Superior temporal gyrus (tissue), 1 donor: ENCODE data around the gene TRAPPC12.
"Not testable (repeated sequence)": the region's sequence is repeated elsewhere in the genome, so short reads cannot be mapped to it uniquely, and the experiment has no call there.

Experiments used
- DNase-seq: peaks from one replicate; pipeline ENCODE4 v3.0.0-alpha.2; 2016; ENCODE audit errors: extremely low spot score

TRAPPC12 gene

DNA sequence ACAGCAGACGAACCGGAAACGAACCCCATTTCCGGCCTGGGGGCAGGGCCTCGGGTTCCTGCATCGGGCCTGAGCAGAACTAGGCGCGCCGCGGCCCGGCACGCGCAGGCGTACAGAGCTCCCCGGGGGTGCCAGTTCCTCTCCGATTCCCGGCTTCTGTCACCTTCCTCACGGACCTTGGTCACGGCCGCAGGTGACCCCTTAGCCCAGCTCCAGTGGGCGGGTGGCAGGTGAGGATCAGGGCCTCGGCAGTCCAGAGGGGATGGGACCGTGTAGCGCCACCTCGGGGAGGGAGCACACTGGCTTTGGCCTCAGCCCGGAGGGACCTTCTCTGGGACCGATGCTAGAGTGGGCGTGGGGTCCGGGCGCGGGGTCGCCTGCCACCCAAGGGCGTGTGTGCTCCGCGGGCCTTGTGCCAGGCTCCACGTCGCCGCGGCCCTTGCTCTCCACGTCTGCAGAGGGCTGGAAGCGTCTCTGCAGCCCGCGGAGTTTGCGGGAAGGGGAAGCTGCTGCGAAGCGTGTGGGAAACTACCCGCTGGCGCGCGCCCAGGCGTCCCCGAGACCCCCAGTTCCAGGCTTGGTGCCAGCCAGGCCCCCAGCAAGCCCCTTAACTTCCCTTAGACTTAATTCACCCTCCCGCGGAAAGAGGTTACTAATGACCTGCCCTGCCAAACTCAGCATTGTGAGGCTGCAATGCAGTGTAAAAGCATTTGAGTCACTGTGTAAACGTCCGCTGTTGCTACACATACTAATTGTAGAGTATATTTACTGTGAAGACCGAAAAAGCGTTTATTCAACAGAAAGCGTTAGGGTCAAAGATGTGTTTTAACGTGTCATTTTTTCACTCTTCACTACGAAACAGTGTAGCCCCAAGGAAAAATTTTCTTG is at the start of gene TRAPPC12:
Gene TRAPPC12 (plus strand): TSS at position 48 of the 888 bp plus-strand sequence. CDS start 7,930 bp downstream, outside the sequence.
- peak; percentile 94 for DNase-seq

DNA sequence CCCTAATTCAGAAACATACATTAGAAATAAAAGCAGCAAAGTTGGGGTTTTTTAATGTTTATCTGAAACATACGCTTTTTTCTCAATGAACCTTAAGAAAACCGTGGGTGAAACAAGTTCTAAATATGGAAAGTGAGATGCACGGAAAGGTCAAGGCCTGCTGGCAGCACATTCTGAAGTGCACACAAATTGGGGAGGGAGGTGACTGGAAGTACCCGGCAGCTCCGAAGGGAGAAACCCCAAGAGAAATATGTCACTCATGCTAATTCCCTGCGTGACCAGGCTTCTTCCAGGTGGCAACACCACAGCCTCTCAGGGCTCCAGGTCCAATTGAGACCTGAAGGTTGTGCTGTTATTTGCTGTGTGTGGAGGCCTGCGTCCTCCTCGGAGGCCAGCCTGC is 47.4 kb upstream of the TRAPPC12 start:
- DNase-seq, result no peak

DNA sequence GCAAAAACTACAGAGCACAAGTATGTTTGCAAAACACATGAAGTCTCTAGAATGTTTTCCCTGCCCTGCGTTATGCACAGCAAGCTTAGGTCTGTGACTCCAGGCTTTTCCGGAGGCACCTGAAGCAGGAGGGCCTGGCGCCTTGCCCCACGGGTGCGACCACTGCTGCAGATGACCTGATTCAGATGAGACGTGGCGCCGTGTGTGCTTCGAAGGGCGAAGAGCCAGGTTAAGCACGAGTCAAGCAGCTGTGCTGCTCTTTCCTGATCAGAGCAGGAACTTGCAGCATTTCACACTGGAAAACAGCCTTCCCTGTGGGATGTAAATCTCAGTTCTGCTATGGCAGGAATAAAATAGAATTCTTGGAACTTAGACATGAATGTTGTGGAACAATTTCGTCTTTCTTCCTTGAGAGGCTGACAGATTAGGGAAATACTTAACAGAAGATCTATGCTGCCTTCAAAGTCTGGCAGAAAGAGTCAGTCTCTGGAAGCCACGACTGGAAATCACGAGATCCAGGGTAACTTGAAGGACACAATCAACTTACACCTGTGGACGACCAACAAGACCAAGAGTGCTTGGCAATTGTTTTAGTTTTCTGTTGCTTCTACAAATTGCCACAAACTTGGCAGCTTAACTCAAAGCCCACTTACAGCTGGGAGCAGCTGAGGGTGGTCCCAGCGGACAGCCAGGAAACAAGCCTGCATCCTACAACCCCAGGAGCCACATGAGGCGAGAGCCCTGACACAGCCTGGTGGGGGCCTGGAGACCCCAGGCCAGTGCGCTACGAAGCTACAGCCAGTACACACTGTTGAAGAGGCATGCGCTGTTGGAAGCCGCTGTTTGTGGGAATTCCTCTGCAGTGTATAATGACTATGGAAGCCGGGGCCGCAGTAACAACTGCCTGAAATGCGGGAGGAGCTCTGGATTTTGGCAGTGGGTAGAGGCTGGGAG is 44.8 kb upstream of the TRAPPC12 start:
- no peak for DNase-seq

DNA sequence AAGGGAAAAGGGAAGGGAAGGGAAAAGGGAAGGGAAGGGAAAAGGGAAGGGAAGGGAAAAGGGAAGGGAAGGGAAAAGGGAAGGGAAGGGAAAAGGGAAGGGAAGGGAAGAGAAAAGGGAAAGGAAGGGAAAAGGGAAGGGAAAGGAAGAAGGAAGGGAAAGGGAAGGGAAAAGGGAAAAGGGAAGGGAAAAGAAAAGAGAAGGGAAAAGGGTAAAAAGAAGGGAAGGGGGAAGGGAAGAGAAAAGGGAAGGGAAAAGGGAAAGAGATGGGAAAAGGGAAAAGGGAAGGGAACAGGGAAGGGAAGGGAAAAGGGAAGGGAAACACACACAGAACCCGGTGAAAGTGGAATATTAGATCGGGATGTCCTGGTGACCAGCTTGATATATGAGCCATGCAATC is 42.6 kb upstream of the TRAPPC12 start:
- no peak for DNase-seq

DNA sequence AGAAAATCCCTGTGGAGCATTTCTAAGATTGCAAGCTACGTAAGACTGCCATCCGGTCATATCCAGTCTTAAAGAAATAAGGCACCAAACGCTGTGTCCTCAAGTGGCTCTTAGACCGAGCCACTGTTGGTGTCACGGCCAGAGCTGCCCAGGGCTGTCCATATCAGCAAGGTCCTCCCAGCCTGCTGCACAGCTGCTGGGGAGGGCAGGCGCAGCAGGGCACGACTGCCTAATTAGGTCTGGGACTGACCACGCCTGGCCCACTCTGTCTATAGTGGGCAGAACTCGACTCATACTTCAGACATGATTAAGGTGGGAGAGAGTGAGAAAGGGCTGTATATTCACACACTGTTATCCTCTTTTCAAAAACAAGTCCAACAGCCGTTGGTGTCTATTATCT is 41.2 kb upstream of the TRAPPC12 start:
- no peak for DNase-seq

DNA sequence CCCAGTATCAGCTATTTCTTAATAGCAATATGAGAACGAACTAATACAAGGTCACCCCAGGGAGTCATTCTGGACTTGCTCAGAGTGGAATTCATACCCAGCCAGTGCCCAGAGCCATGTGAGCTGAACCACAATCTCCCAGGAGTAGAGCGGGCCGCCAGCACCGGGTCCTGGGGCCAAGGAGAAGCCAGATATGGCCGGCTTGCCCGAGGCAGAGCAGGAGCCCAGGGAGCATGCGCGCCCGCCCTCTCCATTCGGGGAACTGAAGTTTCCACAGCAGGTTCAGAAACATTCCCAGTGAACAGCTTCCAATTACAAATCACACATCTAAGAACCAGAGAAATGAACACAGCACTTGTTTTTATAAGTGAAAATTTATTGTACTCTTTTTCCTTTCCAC is 39.4 kb upstream of the TRAPPC12 start:
- DNase-seq, result no peak

DNA sequence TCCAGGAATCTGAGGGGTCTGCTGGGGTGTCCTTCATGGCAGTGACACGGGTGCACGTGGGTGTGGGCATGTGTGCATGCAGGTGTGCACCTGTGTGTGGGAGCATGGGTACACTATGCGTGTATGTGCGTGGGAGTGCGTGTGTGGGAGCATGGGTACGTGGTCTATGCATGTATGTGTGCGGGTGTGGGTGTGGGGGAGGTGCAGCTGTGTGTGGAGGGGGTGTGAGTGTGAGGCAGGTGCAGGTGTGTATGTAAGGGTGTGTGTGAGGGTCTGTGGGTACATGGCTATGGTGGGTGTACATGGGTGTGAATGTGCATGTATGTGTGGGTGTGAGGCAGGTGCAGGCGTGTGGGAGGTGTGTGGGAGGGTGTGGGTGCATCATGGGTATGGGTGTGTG is 38.2 kb upstream of the TRAPPC12 start:
- DNase-seq, result no peak

DNA sequence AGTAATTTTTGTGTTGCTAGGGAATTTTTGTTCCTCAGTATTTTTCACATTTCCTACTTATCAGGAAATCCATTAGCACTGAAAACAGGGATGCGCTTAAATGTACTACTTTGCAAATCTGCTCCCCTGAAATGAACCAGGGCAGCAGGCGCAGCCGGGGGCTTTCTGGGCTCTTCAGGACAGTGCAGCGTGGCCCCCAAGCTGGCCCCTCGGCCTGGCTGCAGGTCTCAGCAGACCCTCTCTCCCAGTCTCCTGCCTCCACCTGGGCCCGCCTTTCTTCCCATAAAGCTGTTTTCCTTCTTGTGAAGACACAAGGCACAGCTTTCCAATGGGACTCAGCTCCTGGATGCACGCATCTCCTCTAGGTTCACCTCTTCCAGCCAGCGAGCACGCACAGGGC is 37.2 kb upstream of the TRAPPC12 start:
- no peak for DNase-seq

DNA sequence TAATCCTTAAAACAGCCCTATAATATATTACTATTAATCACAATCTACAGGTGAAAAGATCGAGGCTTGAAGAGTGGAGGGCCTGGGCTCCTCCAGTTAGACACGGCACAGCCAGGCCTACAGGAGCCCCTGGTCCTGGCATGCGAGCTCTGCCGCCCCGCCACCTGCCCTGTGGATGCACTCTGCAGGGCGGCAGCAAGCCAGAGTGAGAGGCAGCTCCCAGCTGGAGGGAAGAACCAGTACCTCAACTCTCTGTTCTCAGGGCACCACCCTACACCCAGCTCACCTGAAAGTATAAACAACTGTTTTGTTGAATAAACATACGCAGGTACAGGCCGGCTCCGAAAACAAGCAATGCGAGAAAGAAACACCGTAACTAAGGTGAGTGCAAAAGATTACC is 36.5 kb upstream of the TRAPPC12 start:
- DNase-seq, result no peak

DNA sequence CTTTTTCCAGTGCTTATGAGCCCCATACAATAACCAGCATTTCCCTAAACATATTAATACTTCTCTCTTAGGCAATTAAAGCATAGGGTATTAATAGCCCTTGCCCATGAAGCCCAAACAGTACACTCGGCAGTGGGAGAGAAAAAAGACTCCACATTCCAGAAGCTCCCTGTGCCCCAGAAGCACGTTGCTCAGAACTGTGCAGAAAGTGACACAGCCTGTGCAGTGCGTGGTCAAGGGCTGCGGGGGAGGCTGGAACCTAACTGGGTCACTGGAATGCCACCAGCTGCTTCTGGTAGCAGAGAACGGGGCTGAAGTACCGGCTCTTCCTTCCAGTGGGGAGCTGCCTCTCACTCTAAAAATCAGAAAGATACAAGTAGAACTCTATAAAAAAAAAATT is 34.6 kb upstream of the TRAPPC12 start:
- peak; percentile 20 for DNase-seq

DNA sequence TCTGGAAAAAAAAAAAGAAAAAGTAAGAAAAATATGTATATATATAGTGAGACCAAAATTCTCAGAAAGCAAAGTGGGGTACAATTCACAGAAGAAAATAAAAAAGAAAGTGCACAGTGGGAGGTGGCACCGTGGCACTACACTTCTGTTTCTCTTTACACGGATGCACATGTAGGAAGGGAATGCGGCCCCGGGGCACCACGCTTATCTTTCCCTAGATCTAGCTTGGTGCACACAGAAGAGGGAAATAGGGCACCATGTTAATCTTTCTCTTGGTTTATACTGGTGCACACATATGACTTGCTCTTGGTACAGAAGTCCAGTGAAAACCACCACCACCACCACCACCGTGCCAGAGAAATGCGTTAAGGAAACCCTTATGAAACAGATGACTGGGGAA is 33.9 kb upstream of the TRAPPC12 start:
- no peak for DNase-seq

DNA sequence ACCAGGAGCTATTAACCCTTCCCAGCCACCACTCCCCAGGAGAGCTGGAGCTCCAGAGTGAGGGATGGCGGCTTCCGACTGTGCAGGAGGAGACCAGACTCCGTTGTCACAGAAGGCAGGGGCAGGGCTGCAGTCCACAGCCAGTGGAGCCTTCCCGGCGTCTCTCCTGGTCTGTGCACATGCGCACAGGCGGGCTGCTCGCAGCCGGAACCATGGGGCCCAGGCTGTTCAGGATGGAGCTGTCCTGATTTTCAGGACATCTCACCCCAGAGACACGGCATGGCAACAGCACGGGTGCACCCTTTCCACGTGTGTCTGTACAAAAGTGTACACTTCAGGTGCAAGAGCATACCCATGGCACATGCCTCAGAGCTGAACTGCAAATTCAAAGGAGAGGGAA is 30.7 kb upstream of the TRAPPC12 start:
- peak; percentile 46 for DNase-seq

DNA sequence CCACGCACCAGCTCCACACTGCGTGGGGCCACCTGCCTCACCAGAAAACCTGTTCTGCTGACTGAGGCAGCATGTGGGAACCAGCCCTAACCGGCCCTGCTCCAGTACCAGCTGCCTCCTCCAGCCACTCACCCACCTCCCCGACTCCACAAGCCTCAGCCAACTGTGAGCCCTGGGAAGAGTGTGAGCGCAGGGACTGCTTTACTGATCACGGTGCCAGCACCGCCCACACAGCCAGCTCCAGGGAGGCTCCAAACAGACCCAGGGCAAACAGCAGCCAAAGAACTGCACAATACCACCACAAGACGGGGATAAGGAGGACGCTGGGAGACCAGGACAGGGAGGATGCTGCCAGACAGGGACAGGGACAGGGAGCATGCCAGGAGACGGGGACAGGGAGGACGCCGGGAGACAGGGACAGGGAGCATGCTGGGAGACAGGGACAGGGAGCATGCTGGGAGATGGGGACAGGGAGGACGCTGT is 30.2 kb upstream of the TRAPPC12 start:
- peak; percentile 55 for DNase-seq

DNA sequence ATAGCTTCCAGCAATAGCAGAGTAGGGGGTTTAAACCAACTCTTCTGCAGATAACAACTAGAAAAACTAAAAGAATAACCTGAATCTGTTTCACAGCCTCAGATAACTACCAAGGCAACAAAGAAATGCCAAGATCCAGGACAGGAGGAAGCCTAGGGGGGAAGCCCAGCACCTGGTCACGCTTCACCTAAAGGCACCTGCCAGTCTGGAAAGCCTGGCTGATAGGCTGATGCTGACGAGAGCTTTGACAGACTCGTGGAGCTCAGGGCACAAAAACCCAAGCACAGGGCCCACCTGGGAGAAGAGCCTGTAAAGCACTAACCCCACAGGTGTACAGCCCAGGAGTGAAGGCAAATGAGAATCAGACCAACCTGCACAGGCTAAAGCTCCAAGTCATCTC is 24.5 kb upstream of the TRAPPC12 start:
- DNase-seq, result no peak

DNA sequence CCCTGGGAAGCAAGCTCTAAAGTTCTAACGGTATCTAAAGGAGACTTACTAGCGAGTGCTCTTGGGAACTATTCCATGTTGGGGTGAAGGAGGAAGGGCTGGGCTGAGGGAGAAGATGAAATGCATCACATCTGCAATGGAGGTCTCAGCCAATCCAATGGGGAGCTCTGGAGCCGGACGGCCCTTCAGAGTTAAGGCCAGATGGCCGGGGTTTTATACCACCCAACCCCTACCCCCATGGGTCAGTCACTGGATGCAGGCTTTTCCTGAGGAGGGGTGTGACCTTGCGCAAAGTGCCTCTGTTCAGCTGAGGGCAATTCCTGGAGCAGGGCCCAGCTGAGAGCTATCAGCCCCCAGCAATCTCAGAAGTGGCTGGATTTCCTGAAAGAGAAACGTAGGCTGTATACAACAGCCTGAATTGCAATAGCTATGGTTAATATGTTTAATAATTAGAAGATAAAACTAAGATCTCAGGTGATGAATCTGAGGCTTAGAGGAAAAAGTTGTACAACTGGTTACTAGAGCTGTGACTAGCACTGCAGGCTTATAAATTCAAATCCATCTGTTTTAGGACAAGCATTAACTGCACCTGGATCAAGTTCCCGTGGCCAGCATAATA is 23.4 kb upstream of the TRAPPC12 start:
- no peak for DNase-seq

DNA sequence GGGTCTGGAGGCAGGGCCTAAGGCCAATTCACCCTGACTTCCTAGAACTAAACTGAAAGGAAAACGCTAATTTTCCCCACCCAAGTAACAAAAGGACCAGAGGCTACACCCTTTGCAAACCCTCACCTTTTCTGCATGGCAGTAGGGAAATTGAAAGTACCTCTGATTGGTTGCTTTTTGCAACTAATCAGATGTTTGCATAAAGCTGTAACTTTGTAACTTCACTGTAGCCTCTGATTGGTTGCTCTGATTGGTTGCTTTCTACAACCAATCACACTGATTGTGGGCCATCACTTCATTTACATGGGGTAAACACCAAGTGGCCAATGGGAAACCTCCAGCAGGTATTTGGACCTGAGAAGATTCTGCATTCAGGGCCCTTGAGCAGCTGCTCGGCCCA is 22.7 kb upstream of the TRAPPC12 start:
- DNase-seq, result no peak

DNA sequence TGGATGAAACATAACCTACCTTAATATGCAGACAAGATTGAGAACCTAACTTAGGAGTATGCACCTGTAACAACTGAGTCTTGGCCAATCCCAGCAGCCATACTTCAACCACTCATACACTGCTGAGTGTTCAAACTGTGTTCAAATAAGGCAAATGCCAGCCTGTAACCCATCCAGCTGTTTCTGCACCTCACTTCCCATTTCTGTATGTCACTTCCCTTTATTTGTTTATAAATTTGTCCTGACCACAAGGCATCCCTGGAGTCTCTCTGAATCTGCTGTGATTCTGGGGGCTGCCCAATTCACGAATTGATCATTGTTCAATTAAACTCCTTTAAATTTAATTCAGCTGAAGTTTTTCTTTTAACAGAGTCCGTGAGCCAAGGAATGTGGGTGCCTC is 22.0 kb upstream of the TRAPPC12 start:
- not testable (repeated sequence) for DNase-seq

DNA sequence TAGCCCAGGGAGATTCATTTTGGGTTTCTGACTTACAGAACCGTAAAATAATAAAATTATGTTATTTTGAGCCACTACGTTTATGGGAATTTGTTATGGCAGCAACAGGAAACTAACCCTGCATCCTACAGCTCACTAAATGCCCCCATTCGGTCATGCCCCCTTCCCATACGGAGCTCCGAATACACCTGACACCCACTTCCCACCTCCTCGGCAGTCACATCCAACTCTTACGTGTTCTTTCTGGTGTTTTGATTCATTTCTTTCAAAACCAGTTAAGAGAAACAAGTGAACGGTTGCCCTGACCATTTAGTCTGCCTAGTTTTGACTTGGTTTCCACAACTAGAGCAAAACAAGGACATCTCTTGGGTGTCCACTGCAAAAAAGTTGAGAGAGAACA is 21.6 kb upstream of the TRAPPC12 start:
- no peak for DNase-seq

DNA sequence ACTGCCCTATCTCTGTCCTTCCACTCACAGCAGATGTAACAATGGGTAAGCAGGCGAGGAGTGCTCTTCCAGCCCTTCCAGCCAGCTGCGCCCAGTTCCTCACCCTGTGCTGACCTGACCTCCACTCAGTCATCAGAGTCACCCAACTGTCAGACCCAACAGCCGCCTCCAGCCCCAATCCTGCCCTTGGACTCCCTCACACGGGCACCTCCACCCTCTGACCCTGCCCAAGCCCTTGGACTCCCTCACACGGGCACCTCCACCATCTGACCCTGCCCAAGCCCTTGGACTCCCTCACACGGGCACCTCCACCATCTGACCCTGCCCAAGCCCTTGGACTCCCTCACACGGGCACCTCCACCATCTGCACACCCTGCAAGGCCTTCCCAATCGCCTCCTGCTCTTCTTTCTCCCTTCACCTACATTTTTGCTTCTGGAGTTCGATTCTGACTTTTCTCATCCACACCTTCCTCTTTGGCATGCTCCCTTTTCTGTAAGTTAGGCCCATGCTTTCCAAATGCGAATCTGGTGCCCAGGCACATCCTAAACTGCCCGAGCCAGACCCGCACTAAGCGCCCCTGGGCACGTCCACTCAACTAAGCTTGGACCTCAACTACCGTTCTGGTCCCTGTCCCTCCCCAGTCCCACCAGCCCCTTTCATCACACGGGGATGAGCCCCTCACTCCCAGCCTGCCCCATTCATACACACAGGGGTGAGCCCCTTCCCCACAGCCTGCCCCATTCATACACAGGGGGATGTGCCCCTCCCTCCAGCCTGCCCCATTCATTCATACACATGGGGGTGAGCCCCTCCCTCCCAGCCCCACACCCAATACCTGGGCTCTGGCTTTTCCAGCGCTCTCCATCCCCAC is 17.7 kb upstream of the TRAPPC12 start:
- DNase-seq, result no peak

DNA sequence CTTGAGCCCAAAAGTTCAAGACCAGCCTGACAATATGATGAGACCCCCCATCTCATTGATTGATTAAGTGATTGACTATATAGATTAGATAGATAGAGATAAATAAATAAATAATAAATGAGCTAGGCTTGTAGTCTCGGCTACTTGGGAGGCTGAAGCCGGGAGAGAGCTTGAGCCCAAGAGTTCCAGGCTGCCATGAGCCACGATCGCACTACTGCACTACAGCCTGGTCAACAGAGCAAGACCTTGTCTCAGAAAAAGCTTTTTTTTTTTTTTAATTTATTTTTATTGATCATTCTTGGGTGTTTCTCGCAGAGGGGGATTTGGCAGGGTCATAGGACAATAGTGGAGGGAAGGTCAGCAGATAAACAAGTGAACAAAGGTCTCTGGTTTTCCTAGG is 14.3 kb upstream of the TRAPPC12 start:
- DNase-seq, result no peak

DNA sequence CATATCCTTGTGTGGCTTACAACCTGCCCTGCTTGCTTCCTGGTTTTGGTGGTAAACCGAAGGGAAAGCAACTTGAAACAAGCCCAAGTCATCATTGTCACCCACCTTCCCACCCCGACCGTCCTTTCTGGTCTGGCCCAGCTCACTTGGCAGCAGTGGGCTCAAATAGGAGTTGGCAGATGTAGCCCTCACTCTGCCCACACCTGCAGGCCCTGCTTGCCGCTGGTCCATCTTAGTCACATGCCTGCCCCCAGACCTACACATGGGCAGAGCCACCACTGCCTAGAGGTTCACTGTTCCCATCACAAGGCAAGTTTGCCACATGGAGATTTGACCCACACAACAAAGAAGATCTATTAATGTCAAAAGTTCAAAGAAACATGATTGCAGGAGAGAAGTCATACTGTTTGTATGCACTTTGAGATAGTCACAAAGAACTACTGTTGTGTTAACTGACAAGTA is 11.2 kb upstream of the TRAPPC12 start:
- DNase-seq, result no peak
